ENCODE data around the gene GNAI3. TPM values are rescaled to one million over a fixed set of nuclear protein-coding genes. Genes with fewer than 3 reads are reported as not detected.

GNAI3 gene
- total and polyA plus RNA-seq, 2 donors (not counting 3 experiments of a cell fraction or from before 2014, with no cell fraction given), result 5.0 to 14.0 TPM

DNA sequence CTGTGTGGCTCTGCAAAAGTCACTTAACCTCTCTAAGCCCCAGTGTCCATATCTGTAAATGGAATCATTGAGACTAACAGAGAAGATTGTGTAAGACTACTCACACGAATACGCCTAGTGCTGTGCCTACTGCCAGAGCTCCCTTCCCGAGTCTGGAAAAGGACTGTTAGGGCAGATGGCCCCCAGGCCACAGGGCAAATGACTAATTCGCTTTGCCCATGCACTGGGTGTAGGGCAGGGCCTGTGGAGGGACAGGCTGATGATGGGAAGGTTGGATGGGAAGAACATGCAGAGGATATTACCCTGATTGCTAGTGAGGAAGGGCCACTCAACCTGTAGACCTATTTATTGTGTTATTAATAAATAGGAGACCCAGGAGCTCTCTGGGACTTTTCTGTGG is 12.9 kb upstream of the GNAI3 start:
- FAIRE-seq (no peak), DNase-seq (ENCODE audit: low read depth, low spot score) (no peak)
- ChIA-PET CTCF (interaction anchor here (0.6 to 18.7 kb wide), 6 partner anchors 11 to 259 kb away, joined by 3 to 955 read pairs (median 5); partner anchors contain the start of genes AMIGO1 and CYB561D1), POLR2A (no interaction called here)
- Histone ChIP-seq H3K4me2 (ENCODE audit: insufficient read depth, low read length) (no peak overlapping the region), H3K9me3 (replicated peaks; ENCODE audit: control insufficient read depth, insufficient read depth, low read length) (no peaks in the 10 kb centered on the region), H3K4me3 (replicated peaks in 1 of 3; ENCODE audit: insufficient read depth in 1 of 3, low read depth in 1 of 3, low read length in 3 of 3) (no peak overlapping the region), H3K27me3 (ENCODE audit: control insufficient read depth in 2 of 2, insufficient read depth in 2 of 2, low read length in 2 of 2) (no peaks in the 10 kb centered on the region), H2AFZ (ENCODE audit: low read depth, low read length) (no peak overlapping the region), H3K79me2 (ENCODE audit: control insufficient read depth, insufficient read depth, low read length) (no peaks in the 10 kb centered on the region), H3K9me1 (replicated peaks; ENCODE audit: control insufficient read depth, extremely low read depth, insufficient read depth, low read length) (no peaks in the 10 kb centered on the region), H3K36me3 (ENCODE audit: control insufficient read depth in 2 of 2, extremely low read depth in 1 of 2, insufficient read depth in 2 of 2, low read length in 2 of 2) (no peaks in the 10 kb centered on the region), H3K9ac (replicated peaks; ENCODE audit: extremely low read depth, insufficient read depth, low read length) (no peak overlapping the region), H3K4me1 (ENCODE audit: control insufficient read depth, extremely low read depth, insufficient read depth, low read length) (peaks cover 4% of the 10 kb centered on the region), H4K20me1 (replicated peaks; ENCODE audit: control insufficient read depth, extremely low read depth, insufficient read depth, low read length) (no peaks in the 10 kb centered on the region), H3K27ac (ENCODE audit: insufficient read depth, low read depth, low read length) (no peak overlapping the region)
- TF ChIP-seq EZH2 (IDR thresholded peaks at IDR 0.05; ENCODE audit: borderline replicate concordance, low read depth, low read length, severe bottlenecking), result no peak
- TF ChIP-seq CTCF (IDR thresholded peaks at IDR 0.05; ENCODE audit: extremely low read depth in 1 of 2, insufficient read depth in 1 of 2, low read depth in 1 of 2, low read length in 2 of 2), result no peak
- TF ChIP-seq FOS (IDR thresholded peaks at IDR 0.05; ENCODE audit: borderline replicate concordance, insufficient read depth, low read length), result no peak
- TF ChIP-seq, protein P1, sequence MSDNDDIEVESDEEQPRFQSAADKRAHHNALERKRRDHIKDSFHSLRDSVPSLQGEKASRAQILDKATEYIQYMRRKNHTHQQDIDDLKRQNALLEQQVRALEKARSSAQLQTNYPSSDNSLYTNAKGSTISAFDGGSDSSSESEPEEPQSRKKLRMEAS (IDR thresholded peaks at IDR 0.05; ENCODE audit: insufficient read depth, insufficient read length), result no peak
- no peak for TF ChIP-seq POLR2AphosphoS5 (IDR thresholded peaks at IDR 0.05; ENCODE audit: insufficient read depth, low read depth, low read length)
- no peak for TF ChIP-seq MYC (IDR thresholded peaks at IDR 0.05; ENCODE audit: low read depth, low read length)
- no peak for TF ChIP-seq POLR2A (IDR thresholded peaks at IDR 0.05; ENCODE audit: low read depth, low read length)
- TF ChIP-seq GATA2 (IDR thresholded peaks at IDR 0.05; ENCODE audit: insufficient read depth, insufficient read length, low read depth, low read length), result no peak
- no peak for TF ChIP-seq JUN (IDR thresholded peaks at IDR 0.05; ENCODE audit: borderline replicate concordance, insufficient read depth, insufficient read length, low read depth)
- no TSS peak for BruUV-seq (replicated peaks)
- dilution Hi-C loops (cut with MboI; ENCODE audit: extremely low pct_ligation_motif_present, low sequenced_read_pairs) (no loop called here), intact Hi-C loops (cut with micrococcal nuclease) (no loop called here)

Data from endothelial cell of umbilical vein (primary cell).